ENCODE data around the gene TMPRSS2. TPM values are rescaled to one million over a fixed set of nuclear protein-coding genes. Genes with fewer than 3 reads are reported as not detected.

TMPRSS2 gene
- total and polyA plus RNA-seq, 2 of the 13 experiments (the other 11 are each of a cell fraction or from before 2014, with no cell fraction given) = 1.7 to 1.8 TPM

- H3K27ac ChIP-seq (ENCODE audit: extremely low read length, insufficient read depth, low read length) = no peak overlapping the region
- intact Hi-C loops (cut with micrococcal nuclease; ENCODE audit: unreplicated experiment) = no loop called here
- in situ Hi-C loops (cut with HindIII; ENCODE audit: extremely low pct_ligation_motif_present, low pct_unique_long_range_greater_than_20kb) = no loop called here
- no peak overlapping the region for H2AFZ ChIP-seq (ENCODE audit: low read length)
- ChIA-PET CTCF (ENCODE audit: low intra/inter-chr PET ratio, low total read pairs) (no interaction called here), POLR2A (no interaction called here)
- no peaks in the 10 kb centered on the region for H3K36me3 ChIP-seq (replicated peaks in 1 of 2; ENCODE audit: control insufficient read depth in 1 of 2, insufficient read depth in 2 of 2, low read length in 2 of 2)
- DNase-seq (ENCODE audit: low spot score) (peak; percentile 31), ATAC-seq (no peak), FAIRE-seq (no peak)
- H3K4me2 ChIP-seq (ENCODE audit: low read depth, low read length) = peak overlapping the region; percentile 41
- H3K9ac ChIP-seq (ENCODE audit: insufficient read depth, low read depth, low read length) = no peak overlapping the region
- 5% methylated on average over 9 of the region's 9 CpGs for WGBS (ENCODE audit: low lambda C conversion rate)
- no peaks in the 10 kb centered on the region for H3K9me3 ChIP-seq (ENCODE audit: low read length)
- peaks cover 58% of the 10 kb centered on the region for H3K4me1 ChIP-seq (ENCODE audit: insufficient read depth, low read length)
- H3K4me3 ChIP-seq (replicated peaks in 1 of 3; ENCODE audit: insufficient read depth in 1 of 3, low read depth in 2 of 3, low read length in 3 of 3) = no peak overlapping the region
- no peaks in the 10 kb centered on the region for H3K79me2 ChIP-seq (ENCODE audit: insufficient read depth, low read length)
- H3K27me3 ChIP-seq (ENCODE audit: control insufficient read depth in 1 of 2, insufficient read depth in 2 of 2, low read length in 2 of 2) = peaks cover 0 to 4% of the 10 kb centered on the region in 2 experiments; a peak in 1 of 5 replicates
- H4K20me1 ChIP-seq (ENCODE audit: insufficient read depth, low read length) = no peaks in the 10 kb centered on the region
- BruUV-seq (replicated peaks) = no TSS peak
- TF ChIP-seq ZNF260 (CRISPR knock-in tag; IDR thresholded peaks at IDR 0.05; ENCODE audit: borderline replicate concordance, low read depth) (no peak), PHF21A (CRISPR knock-in tag; IDR thresholded peaks at IDR 0.05) (0 out of 2 replicates have a peak, but pooled peaks have one; percentile 21), ZNF569 (CRISPR knock-in tag; IDR thresholded peaks at IDR 0.05; ENCODE audit: borderline replicate concordance) (no peak), IRF2 (CRISPR knock-in tag; IDR thresholded peaks at IDR 0.05) (no peak), TEAD3 (CRISPR knock-in tag; optimal IDR thresholded peaks at IDR 0.05; ENCODE audit: borderline replicate concordance) (no peak), POLR2AphosphoS5 (IDR thresholded peaks at IDR 0.05; ENCODE audit: low read depth, low read length) (no peak), SNAPC5 (CRISPR knock-in tag; IDR thresholded peaks at IDR 0.05; ENCODE audit: borderline replicate concordance) (no peak), ATF7-NPFF (CRISPR knock-in tag; IDR thresholded peaks at IDR 0.05; ENCODE audit: low read depth) (no peak), BRF2 (CRISPR knock-in tag; IDR thresholded peaks at IDR 0.05) (no peak), ZNF761 (CRISPR knock-in tag; conservative IDR thresholded peaks at IDR 0.05) (no peak), ZBTB21 (CRISPR knock-in tag; IDR thresholded peaks at IDR 0.05) (no peak), ARID5B (CRISPR knock-in tag; IDR thresholded peaks at IDR 0.05) (peak; percentile 33; the same call in 1 of the 2 replicates), IKZF5 (CRISPR knock-in tag; IDR thresholded peaks at IDR 0.05) (no peak), ZNF841 (CRISPR knock-in tag; IDR thresholded peaks at IDR 0.05; ENCODE audit: borderline replicate concordance) (no peak), TBX2 (CRISPR knock-in tag; IDR thresholded peaks at IDR 0.05; ENCODE audit: borderline replicate concordance) (0 out of 2 replicates have a peak, but pooled peaks have one; percentile 23), MIER2 (CRISPR knock-in tag; IDR thresholded peaks at IDR 0.05) (no peak), ZNF207 (IDR thresholded peaks at IDR 0.05; ENCODE audit: borderline replicate concordance) (no peak), TIGD3 (CRISPR knock-in tag; IDR thresholded peaks at IDR 0.05; ENCODE audit: borderline replicate concordance) (no peak)
These were observed 7.0 kb downstream of the TMPRSS2 start for GRCh38 chr21:41500931-41501381.

Data from HepG2 (cell line).